ENCODE measurements around the gene PRR29.

PRR29 gene

DNA sequence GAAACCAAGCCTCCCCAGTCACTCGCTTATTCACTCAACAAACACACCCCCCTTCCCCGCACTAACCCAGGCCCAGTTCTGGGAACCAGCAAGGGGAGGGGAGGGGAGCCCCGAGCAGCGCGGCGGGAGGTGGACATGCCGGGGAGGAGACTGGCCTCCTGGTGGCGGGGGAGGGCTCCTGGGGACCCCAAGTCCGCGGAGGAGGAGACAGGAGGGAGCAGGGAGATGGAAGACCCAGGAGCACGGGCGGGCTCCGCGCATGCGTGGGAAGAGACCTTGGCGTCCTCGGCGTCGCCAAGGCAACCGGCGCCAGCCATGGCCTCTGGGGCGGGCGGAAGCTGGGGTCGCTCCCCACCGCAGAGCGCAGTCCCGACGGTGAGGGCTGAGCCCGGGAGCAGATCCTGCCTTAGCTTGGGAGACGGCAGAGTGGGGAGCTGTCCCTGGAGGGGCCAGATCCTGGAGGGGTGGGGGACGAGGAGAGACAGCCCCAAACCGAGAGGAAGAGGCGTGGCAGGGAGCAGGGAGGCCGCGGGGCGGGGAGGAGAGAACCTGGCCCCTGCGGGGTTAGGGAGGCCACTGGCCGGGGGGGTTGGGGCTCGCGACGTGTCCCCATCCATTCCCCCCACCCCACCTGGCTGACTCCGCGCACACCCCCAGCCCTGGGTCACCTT lies at the start of gene PRR29:
PRR29 (plus strand) TSS at position 302 of the 671 bp plus-strand sequence; CDS start at position 316, 14 bp downstream.
- peak within 1 kb of the TSS; percentile 63 for H3K4me3 ChIP-seq (ENCODE audit: low read depth, low read length)
- DNase-seq (ENCODE audit: low read depth), result no peak

DNA sequence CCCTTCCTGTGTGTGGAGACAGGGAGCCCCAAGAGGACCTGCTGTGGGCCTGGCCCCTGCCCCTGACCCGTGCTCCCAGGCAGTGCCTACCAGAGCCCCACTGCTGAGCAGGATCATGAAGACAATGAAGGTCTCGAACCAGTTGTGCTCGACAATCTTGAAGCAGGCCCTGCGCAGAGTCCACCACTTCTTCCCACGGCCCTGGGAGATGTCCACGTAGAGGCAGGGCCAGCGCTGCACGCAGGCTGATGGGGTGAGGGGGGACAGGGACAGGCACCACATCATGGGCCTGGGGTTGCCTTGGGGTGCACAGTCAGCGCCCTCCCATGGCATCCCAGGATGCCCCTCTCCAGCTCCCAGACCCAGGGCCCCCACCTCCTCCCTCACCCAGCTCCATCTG lies 49.6 kb upstream of the PRR29 start:
- no peak for DNase-seq (ENCODE audit: low read depth)

DNA sequence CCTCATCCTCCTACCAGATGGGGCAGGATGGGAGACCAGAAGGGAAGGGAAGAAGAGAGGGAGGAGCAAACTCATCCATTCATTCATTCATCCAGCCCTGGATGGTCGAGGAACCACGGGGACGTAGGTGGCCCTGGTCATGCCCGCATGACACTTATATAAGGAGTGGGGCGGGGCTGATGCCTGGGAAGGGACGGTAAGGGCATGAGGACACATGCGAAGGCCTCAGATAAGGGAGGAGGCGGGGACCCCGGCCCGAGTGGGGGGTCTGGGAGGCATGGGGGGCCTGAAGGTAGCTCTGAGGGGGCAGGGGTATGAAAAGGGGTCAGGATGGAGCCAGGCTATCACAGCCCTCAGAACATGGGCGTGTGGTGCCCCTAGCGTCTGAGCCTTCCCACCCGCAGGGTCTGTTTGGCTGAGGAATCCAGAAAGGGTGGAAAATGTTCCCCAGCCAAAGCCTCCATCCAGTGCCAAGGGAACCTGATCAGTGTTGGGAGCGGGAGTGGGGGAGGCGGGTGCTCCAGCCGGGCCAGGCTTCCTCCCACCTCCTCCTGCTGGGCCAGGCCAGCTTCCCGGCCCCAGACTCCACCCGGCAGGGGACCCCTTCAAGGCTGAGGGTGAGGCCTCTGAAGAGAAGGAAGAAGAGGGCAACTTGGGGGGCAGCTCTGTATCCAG lies 48.4 kb upstream of the PRR29 start:
- no peak overlapping the region for H3K4me3 ChIP-seq (ENCODE audit: low read depth, low read length)
- DNase-seq (ENCODE audit: low read depth), result no peak

More for the DNA sequence above, 49.6 kb upstream of the PRR29 start:
- no peak overlapping the region for H3K4me3 ChIP-seq (ENCODE audit: low read depth, low read length)

DNA sequence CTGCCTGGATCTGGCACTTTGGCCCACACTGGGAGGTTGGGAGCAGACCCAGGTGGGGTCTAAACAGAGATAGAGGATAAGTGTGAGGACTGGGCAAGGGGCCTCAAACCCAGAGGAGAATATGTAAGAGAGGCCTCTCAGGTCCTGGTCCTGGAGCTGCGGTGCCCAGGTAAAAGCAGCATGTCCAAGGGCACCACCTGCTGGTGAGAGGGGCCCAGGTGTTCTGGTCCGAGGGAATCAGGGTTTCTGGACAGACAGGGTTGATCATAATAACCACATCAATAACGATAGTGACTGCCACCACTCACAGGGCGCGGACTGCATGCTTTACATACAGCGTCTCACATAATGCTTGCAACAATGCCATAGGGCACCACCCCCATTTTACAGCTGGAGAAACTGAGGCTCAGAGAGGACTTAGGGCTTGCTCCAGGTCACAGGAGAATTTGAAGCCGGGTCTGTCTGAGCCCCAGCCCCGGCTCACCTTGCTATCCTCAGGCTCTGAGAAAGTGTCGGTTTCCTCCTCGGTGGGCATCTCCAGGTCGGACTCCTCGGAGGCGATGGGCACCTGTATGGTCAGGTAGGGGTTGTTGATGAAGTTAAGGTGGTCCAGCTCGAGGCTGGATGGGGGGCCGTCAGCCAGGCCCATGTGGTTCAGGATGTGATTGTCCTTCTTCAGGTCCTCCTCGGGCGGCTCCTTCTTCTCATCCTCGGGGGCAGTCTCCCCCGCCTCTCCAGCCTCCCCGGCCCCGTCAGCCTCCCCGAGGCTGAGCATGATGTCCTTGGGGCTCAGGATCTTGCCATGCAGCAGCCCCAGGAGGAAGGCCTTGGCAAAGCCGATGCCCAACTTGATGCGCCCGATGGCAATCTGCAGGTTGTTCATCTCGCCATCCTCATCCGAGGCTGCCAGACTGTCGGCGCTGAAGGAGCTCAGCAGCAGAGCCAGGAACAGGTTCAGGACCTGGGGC lies 46.9 kb upstream of the PRR29 start:
- no peak for DNase-seq (ENCODE audit: low read depth)
- H3K4me3 ChIP-seq (ENCODE audit: low read depth, low read length), result no peak overlapping the region

- DNase-seq (ENCODE audit: low read depth), result no peak
- no peak overlapping the region for H3K4me3 ChIP-seq (ENCODE audit: low read depth, low read length)
Measured at GRCh38 chr17:63954402-63955063, 43.6 kb upstream of the PRR29 start.

DNA sequence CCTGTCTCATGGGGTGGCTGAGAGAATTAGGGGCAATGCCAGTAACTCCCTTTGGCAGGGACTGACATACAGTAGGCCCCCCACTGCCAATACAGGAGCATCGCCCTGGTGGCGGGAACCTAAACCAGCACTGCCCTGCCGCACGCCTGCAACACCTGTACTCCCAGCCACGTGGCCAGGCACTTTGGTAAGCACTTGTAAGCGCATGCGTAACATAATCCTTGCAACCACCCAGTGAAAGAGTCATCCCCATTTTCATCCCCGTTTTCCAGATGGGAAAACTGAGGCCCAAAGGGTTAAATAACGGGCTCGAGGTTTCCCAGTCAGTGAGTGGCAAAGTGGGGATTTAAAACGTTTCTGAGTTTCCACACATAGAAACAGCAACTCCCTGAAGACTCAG lies 42.9 kb upstream of the PRR29 start:
- no peak for DNase-seq (ENCODE audit: low read depth)
- no peak overlapping the region for H3K4me3 ChIP-seq (ENCODE audit: low read depth, low read length)

DNA sequence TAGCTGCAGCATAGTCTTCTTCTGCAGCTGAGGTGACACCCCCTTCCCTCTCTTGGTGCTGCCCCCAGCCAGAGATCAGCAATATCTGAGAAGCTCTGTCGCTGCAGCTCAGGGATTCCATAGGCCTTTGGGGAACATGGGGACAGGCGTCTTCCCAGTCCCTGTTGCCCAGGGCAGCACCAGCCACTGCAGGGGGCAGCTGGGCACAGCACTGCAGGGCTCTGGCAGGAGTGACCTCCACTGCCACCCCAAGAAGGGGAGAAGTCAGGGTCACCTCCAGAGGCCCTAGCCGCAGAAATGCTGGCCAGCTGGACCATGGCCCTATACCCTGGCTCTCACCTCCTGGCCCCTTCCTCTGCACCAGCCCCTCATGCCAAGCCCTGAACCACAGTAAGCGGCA lies 42.4 kb upstream of the PRR29 start:
- H3K4me3 ChIP-seq (ENCODE audit: low read depth, low read length), result no peak overlapping the region
- DNase-seq (ENCODE audit: low read depth), result no peak

DNA sequence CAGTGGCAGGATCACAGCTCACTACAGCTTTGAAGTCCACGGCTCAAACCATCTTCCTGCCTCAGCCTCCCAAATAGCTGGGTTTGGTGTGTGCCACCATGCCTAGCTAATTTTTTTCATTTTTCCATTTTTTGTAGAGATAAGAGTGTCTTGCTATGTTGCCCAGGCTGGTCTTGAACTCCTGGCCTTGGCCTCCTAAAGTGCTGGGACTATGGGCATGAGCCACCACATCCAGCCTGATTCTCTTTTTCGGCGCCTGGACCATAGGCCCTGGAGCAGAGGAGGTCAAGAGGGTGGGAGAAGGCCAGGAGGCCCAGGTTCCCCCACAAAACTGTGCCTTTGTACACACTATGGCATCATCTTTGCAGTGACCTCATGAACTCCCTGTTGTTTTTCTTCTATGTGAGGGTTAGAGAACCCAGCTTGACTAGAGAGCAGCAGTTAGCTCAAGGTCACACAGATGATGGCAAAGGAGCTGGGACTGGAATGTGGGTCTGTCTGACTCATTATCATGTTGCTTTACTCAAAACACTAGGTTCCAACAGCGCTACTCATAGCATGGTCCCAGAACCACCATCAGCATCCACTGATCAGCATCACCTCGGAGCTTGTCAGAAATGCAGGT lies 41.7 kb upstream of the PRR29 start:
- no peak for DNase-seq (ENCODE audit: low read depth)
- no peak overlapping the region for H3K4me3 ChIP-seq (ENCODE audit: low read depth, low read length)

DNA sequence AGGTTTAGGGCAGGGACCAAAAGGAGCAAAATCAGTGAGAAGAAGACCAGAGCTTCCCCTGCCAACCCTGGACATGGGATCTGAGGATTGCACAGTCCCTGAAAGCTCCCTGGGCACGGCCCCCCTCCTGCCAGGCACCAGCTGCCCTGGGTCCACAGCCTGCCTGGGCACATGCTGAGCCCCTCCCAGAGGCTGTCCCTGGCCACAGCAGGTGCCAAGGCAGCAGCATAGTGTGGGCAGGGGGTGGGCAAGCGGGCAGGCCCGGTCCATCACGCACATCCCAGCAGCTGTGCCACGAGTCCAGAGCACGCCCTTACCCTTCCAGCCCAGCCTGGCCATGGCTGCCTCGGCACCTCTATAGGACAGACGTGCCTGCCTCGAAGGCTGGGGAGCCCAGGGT lies 38.1 kb upstream of the PRR29 start:
- no peak overlapping the region for H3K4me3 ChIP-seq (ENCODE audit: low read depth, low read length)
- no peak for DNase-seq (ENCODE audit: low read depth)

DNA sequence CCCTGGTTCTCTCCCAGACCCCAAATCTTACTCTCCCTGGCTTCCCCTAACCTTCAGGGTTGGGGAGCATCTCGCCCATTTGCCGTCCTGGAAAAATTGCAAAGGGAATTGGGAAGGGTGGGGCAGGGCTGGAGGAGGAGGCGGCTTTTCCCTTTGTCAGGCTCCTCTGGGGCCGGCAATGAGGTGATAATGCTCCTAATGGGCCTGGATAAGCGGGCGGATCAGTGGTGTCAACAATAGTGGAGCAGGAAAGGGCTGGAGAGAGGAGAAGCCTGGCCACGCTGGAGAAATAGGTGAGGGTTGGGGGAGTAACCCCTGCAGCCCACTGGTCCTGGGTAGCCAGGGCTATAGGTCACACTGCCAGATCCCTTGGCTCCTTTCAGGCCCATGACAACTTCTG lies 37.7 kb upstream of the PRR29 start:
- no peak for DNase-seq (ENCODE audit: low read depth)
- no peak overlapping the region for H3K4me3 ChIP-seq (ENCODE audit: low read depth, low read length)

DNA sequence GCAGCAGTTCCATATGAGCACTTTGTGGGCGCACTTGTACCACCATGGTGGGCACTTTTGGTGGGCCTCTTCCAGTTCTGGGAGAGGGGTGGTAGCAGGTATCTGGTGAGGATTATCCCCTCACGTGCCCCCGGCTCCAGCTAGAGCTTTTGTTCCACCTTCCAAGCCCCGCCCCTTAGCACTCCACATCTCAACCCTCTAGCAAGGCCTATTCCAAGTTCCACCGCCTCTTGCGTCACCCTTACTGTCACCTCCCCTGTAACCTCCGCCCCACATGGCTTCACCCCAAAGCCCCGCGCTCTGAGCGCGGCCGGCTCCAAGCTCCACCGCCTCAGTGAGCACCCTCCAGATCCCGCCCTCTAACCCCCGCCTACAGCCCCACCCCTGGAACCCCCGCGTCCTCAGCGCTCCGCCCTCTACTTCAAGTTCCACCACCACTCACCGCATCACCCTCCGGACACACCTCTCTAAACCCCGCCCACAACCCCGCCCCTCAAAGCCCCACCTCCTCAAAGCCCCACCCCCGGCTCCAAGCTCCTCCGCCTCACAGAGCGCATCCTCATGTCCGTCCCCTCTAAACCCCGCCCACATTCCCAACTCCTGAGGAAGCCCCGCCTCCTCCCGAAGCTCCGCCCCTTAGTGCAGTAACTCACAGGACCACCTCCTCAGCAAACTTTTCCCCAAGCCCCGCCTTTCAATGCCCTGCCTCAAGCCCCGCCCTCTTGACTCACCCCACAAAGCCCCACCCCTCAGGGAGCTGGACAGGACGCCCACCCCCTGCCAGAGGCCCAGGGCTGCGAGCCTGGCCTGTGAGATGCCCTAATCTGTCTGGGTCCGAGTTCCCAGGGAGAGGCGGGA lies 36.6 kb upstream of the PRR29 start:
- peak overlapping the region; percentile 2 for H3K4me3 ChIP-seq (ENCODE audit: low read depth, low read length)

DNA sequence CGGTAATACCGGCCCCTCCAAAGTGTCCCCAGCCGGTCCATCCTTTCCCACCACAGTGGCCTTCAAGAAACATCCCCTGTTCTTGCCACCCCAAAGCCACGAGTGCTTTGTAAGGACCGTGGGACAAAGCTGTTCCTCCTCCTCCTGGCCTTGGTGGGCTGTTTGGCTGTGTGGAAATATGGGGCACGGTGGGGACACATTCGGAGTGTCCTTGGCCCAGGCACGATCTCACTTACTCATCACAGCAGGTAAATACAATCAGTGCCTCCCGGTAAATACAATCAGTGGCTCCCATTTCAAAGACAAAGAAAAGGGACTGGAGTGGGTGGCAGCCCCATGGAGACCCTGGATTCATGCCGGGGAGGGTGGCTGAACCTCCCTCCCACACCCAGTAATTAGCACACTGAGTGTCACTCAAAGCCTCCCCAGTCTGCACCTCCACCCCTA lies 35.8 kb upstream of the PRR29 start:
- no peak overlapping the region for H3K4me3 ChIP-seq (ENCODE audit: low read depth, low read length)
- DNase-seq (ENCODE audit: low read depth), result no peak

More for the DNA sequence above, 36.6 kb upstream of the PRR29 start:
- no peak for DNase-seq (ENCODE audit: low read depth)

- H3K4me3 ChIP-seq (ENCODE audit: low read depth, low read length), result no peak overlapping the region
- DNase-seq (ENCODE audit: low read depth), result no peak
Measured at GRCh38 chr17:63963123-63963522, 35.0 kb upstream of the PRR29 start.

- no peak overlapping the region for H3K4me3 ChIP-seq (ENCODE audit: low read depth, low read length)
- no peak for DNase-seq (ENCODE audit: low read depth)
Measured at GRCh38 chr17:63966646-63967264, 31.4 kb upstream of the PRR29 start.

DNA sequence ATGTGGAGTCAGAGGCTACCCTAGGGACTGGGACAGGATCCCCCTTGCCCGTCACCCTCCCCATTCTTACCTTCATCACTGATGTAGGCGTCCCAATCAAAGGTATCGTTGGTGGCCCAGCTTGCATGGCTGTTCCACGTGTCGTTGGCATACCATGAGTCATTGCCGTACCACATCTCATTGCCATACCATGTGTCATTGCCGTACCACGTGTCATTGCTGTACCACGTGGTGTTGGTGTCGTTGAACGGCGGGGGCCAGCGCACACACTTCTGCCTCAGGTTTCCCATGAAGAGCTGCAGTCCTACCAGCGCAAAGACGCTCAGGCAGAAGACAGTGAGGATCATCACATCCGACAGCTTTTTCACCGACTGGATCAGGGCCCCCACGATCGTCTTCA lies 30.2 kb upstream of the PRR29 start:
- no peak for DNase-seq (ENCODE audit: low read depth)
- no peak overlapping the region for H3K4me3 ChIP-seq (ENCODE audit: low read depth, low read length)

DNA sequence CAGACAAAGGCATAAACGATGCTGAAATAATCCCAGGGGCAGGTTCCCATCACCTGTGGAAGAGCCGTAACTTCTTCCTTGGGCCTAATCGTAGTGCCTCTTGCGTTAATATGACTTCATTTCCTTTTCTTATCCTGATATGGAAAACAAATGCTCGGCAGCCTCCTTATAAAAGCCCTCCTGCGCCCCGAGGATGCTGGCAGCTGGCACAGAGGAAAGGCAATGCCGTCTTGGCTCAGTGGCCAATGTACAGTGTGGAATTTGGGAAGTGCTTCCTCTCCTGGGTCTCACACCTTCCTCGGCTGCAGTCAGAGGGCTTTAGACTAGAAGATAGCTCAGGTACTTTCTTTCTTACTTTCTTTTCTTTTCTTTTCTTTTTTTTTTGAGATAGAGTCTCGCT lies 28.9 kb upstream of the PRR29 start:
- no peak overlapping the region for H3K4me3 ChIP-seq (ENCODE audit: low read depth, low read length)
- DNase-seq (ENCODE audit: low read depth), result no peak

DNA sequence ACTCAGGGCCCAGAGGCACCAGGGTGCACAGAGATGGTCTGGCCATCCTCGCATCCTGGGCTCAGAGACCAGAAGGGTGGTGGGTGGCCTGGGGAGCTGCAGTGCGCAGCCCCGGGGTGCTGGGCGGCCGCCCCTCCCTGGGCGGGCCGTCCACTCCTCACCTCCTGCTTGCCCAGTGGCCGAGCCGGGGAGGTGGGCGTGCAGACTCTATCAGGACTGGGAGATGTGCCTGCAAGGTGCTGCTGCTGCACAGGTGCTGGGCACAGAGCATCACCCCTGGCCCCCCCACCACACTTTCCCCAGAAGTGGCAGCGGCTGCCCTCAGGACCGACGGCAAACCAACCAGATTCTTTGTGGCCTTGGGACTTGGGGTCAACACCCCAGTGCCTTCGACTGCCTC lies 25.4 kb upstream of the PRR29 start, which contains the start of gene SCN4A:
SCN4A (minus strand) TSS at position 123 of the 400 bp plus-strand sequence; CDS start at position 46, 77 bp downstream.
- DNase-seq (ENCODE audit: low read depth), result no peak
- H3K4me3 ChIP-seq (ENCODE audit: low read depth, low read length), result no peak within 1 kb of the TSS

DNA sequence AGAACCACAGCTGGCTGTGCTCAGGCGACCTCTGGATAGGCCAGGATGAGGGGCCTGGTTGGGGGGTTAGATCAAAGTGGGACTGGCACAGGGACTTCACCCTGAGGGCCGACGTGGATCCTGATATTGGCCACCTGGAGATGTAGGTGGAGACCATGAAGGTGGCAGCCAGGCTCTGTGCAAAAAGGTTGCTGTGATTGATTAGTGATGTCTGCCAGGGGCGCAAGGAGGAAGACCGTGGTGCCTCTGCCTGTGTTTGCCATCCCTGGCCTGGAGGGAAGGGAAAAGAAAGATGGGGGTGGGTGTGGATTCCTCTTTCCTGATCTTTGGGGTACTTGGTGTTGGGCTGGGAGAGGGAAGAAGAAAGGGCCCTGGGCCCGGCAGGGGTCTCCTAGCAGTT lies 24.9 kb upstream of the PRR29 start:
- no peak for DNase-seq (ENCODE audit: low read depth)
- H3K4me3 ChIP-seq (ENCODE audit: low read depth, low read length), result no peak overlapping the region

All from skeletal muscle cell (primary cell).